Measurements from ENCODE around the gene DNAJB7.

The DNAJB7 gene

DNA sequence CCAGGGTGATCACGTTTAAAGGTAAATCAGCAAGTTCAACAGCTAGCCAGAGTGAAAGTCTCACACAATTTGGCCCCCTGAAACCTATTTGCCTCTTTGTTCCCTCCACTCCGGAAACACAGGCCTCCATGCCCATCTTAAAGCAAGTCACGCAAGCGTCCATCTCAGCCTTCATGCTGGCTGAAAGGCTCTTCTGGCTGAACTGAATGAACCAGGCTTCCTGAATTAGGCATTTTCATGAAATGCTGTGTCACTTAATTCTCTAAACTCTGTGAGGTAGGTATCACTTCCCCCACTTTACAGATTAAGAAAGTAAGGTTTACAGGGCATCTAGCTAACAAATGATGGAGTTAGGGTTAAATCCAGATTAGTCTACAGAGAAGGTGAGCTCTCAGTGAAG is 44.2 kb downstream of the DNAJB7 start:
- H3K27ac ChIP-seq (ENCODE audit: low read depth, low read length), result no peak overlapping the region
- H3K36me3 ChIP-seq (ENCODE audit: control insufficient read depth, insufficient read depth, low read length), result 0 out of 2 replicates have a peak, but pooled peaks cover 6% of the 10 kb centered on the region
- H3K4me1 ChIP-seq (ENCODE audit: control insufficient read depth, insufficient read depth, low read length), result peaks cover 7% of the 10 kb centered on the region; the same call in 1 of the 2 replicates
- peak overlapping the region; percentile 2 for H3K9ac ChIP-seq (ENCODE audit: low read length)
- no peaks in the 10 kb centered on the region for H3K9me3 ChIP-seq (ENCODE audit: control insufficient read depth, insufficient read depth, low read depth, low read length)
- no peaks in the 10 kb centered on the region for H3K27me3 ChIP-seq (ENCODE audit: control insufficient read depth, insufficient read depth, low read length)
- H3K4me3 ChIP-seq (ENCODE audit: low read depth, low read length), result peak overlapping the region; percentile 97; the same call in 1 of the 2 replicates

DNA sequence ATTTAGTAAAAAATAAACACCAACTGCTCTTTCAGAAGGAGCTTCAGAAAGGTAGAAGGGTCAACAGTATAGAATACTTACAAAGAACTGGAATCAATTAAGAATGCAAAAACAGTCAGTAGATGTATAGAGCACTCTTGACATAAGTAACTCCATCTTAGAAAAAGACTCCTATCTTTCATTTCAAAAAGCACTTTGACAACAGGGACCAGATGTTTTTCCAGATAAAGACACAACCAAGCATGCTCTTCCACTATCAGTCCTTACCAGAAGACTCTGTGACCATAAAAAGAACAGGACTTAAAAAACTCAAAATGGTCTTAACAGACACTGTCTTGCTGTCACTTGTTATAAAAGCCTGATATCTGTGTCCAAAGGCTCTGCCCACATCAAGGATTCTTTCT is 48.0 kb downstream of the DNAJB7 start:
- Histone ChIP-seq H3K4me3 (ENCODE audit: low read depth, low read length) (no peak overlapping the region), H3K9ac (ENCODE audit: low read length) (no peak overlapping the region), H3K27ac (ENCODE audit: low read depth, low read length) (no peak overlapping the region), H3K4me1 (ENCODE audit: control insufficient read depth, insufficient read depth, low read length) (no peaks in the 10 kb centered on the region), H3K9me3 (ENCODE audit: control insufficient read depth, insufficient read depth, low read depth, low read length) (no peaks in the 10 kb centered on the region), H3K27me3 (ENCODE audit: control insufficient read depth, insufficient read depth, low read length) (no peaks in the 10 kb centered on the region), H3K36me3 (ENCODE audit: control insufficient read depth, insufficient read depth, low read length) (0 out of 2 replicates have a peak, but pooled peaks cover 6% of the 10 kb centered on the region)
